ENCODE results near the gene SERPIND1.

The SERPIND1 gene

DNA sequence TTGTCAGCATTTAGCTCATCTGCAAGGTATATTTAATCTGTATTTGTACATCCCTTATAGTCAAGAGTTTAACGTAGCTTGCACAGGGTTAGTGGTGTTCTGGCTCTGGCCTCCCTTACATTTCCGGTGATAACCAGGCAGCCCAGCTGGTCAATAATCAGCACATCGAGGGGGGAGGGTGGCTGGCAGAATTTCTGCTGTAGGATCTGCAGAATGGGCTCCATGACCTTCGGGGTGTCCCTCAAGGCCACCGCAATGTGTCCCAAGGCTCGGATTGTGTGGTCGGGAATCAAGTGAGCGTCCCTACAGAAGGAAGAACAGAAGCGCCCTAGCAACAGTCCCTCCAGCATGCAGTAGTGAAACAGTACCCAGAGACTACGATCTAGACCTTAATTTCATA is 25.1 kb downstream of the SERPIND1 start (continued):
- TF ChIP-seq BACH2 (CRISPR knock-in tag; IDR thresholded peaks at IDR 0.05; ENCODE audit: borderline replicate concordance) (no peak), ARNTL (CRISPR knock-in tag; IDR thresholded peaks at IDR 0.05; ENCODE audit: borderline replicate concordance, low read depth) (no peak), ESRRG (CRISPR knock-in tag; IDR thresholded peaks at IDR 0.05) (no peak), RARB (CRISPR knock-in tag; IDR thresholded peaks at IDR 0.05) (no peak)
- TF ChIP-seq, protein P1, sequence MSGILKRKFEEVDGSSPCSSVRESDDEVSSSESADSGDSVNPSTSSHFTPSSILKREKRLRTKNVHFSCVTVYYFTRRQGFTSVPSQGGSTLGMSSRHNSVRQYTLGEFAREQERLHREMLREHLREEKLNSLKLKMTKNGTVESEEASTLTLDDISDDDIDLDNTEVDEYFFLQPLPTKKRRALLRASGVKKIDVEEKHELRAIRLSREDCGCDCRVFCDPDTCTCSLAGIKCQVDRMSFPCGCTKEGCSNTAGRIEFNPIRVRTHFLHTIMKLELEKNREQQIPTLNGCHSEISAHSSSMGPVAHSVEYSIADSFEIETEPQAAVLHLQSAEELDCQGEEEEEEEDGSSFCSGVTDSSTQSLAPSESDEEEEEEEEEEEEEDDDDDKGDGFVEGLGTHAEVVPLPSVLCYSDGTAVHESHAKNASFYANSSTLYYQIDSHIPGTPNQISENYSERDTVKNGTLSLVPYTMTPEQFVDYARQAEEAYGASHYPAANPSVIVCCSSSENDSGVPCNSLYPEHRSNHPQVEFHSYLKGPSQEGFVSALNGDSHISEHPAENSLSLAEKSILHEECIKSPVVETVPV (CRISPR knock-in tag; IDR thresholded peaks at IDR 0.05): no peak

DNA sequence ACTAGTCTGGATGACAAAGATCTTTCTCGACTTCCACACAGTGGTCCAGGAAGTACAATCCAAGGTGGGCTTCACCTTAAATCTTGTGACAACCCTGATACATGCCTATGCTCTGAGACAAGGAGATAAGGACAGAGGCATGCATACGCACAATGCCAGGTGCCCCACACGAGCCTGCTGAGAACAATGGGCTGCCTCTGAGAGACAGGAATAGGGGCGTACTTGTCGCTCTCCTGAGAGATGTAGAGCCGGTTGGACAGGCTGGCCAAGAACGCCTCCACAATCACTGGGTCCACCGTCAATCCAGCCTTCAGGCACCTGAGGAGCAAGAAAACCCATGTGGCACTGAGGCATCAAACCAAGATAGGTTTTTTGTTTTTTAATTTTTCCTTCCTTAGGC is 25.5 kb downstream of the SERPIND1 start:
- TF ChIP-seq SNAI2 (CRISPR knock-in tag; IDR thresholded peaks at IDR 0.05) (no peak), ZFP30 (CRISPR knock-in tag; IDR thresholded peaks at IDR 0.05) (no peak), RARB (CRISPR knock-in tag; IDR thresholded peaks at IDR 0.05) (no peak), TCF4 (CRISPR knock-in tag; IDR thresholded peaks at IDR 0.05; ENCODE audit: borderline replicate concordance) (no peak), ISL1 (CRISPR knock-in tag; IDR thresholded peaks at IDR 0.05) (no peak), ZFP3 (CRISPR knock-in tag; IDR thresholded peaks at IDR 0.05) (no peak), ARNTL (CRISPR knock-in tag; IDR thresholded peaks at IDR 0.05; ENCODE audit: borderline replicate concordance, low read depth) (no peak), ZNF8 (CRISPR knock-in tag; IDR thresholded peaks at IDR 0.05) (no peak)
- ATAC-seq: no peak

DNA sequence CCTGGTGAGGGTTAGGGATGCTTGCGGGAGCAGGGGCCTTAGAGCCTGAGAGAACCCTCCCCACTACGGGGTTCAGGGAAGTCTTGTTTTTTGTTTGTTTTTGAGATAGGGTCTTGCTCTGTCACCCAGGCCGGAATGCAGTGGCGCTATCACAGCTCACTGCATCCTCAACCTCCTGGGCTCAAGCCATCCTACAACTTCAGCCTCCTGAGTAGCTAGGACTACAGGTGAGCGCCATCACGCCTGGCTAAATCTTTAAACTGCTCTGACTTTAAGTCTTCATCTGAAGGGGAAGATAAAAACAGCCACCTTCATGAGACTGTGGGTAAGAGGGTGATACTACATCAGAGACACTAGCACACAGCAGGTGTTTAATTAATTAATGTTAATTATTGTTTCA is 28.5 kb downstream of the SERPIND1 start:
- no peak for ATAC-seq
- TF ChIP-seq CSDC2 (CRISPR knock-in tag; IDR thresholded peaks at IDR 0.05) (no peak), ZFP30 (CRISPR knock-in tag; IDR thresholded peaks at IDR 0.05) (no peak), TOX (CRISPR knock-in tag; IDR thresholded peaks at IDR 0.05; ENCODE audit: borderline replicate concordance) (no peak), ARNTL (CRISPR knock-in tag; IDR thresholded peaks at IDR 0.05; ENCODE audit: borderline replicate concordance, low read depth) (no peak)
- TF ChIP-seq, protein P1 (CRISPR knock-in tag; IDR thresholded peaks at IDR 0.05): no peak

DNA sequence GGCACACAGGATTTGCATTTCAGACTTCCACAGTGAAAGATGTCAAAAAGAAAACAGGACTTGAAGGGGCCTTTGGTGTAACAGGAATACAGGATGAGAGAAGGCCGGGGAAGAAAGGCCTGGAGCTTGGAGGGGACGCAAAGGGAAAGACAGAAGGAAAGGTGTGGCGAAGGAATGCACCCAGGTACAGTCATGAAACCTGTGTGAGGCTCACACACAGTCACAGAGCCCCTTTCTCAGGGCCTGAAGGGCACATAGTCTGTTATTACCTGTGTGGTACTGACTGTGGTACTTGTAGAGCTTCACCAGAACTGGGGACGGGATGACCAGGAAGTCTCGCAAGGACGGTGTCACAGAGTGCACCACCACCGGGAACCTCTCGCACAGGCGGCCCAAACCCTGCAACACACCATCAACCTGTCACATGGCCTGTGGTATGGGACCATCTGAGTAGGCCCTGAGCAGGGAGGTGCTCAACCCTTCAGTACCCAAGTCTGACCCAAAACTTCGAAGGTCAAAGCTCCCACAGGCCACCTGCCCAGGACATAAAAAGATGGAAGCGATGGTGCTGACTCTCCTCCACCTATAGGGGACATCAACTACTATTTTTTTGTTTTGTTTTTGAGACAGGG is 29.1 kb downstream of the SERPIND1 start:
- TF ChIP-seq ZFP30 (CRISPR knock-in tag; IDR thresholded peaks at IDR 0.05) (no peak), TCF4 (CRISPR knock-in tag; IDR thresholded peaks at IDR 0.05; ENCODE audit: borderline replicate concordance) (no peak), BACH2 (CRISPR knock-in tag; IDR thresholded peaks at IDR 0.05; ENCODE audit: borderline replicate concordance) (no peak), TOX (CRISPR knock-in tag; IDR thresholded peaks at IDR 0.05; ENCODE audit: borderline replicate concordance) (no peak), GLIS3 (CRISPR knock-in tag; IDR thresholded peaks at IDR 0.05) (no peak), CSDC2 (CRISPR knock-in tag; IDR thresholded peaks at IDR 0.05) (no peak), PPARA (CRISPR knock-in tag; IDR thresholded peaks at IDR 0.05; ENCODE audit: borderline replicate concordance) (no peak), ESRRG (CRISPR knock-in tag; IDR thresholded peaks at IDR 0.05) (no peak), RARB (CRISPR knock-in tag; IDR thresholded peaks at IDR 0.05) (no peak), ZFP3 (CRISPR knock-in tag; IDR thresholded peaks at IDR 0.05) (no peak), ARNTL (CRISPR knock-in tag; IDR thresholded peaks at IDR 0.05; ENCODE audit: borderline replicate concordance, low read depth) (no peak), ISL1 (CRISPR knock-in tag; IDR thresholded peaks at IDR 0.05) (no peak), ZNF70 (CRISPR knock-in tag; IDR thresholded peaks at IDR 0.05) (no peak), ZNF565 (CRISPR knock-in tag; conservative IDR thresholded peaks at IDR 0.05; ENCODE audit: low read depth) (no peak)
- TF ChIP-seq, protein P1 (CRISPR knock-in tag; IDR thresholded peaks at IDR 0.05): no peak
- TF ChIP-seq, protein P2, sequence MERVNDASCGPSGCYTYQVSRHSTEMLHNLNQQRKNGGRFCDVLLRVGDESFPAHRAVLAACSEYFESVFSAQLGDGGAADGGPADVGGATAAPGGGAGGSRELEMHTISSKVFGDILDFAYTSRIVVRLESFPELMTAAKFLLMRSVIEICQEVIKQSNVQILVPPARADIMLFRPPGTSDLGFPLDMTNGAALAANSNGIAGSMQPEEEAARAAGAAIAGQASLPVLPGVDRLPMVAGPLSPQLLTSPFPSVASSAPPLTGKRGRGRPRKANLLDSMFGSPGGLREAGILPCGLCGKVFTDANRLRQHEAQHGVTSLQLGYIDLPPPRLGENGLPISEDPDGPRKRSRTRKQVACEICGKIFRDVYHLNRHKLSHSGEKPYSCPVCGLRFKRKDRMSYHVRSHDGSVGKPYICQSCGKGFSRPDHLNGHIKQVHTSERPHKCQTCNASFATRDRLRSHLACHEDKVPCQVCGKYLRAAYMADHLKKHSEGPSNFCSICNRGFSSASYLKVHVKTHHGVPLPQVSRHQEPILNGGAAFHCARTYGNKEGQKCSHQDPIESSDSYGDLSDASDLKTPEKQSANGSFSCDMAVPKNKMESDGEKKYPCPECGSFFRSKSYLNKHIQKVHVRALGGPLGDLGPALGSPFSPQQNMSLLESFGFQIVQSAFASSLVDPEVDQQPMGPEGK (CRISPR knock-in tag; IDR thresholded peaks at IDR 0.05; ENCODE audit: borderline replicate concordance): no peak
- TF ChIP-seq, protein P3, sequence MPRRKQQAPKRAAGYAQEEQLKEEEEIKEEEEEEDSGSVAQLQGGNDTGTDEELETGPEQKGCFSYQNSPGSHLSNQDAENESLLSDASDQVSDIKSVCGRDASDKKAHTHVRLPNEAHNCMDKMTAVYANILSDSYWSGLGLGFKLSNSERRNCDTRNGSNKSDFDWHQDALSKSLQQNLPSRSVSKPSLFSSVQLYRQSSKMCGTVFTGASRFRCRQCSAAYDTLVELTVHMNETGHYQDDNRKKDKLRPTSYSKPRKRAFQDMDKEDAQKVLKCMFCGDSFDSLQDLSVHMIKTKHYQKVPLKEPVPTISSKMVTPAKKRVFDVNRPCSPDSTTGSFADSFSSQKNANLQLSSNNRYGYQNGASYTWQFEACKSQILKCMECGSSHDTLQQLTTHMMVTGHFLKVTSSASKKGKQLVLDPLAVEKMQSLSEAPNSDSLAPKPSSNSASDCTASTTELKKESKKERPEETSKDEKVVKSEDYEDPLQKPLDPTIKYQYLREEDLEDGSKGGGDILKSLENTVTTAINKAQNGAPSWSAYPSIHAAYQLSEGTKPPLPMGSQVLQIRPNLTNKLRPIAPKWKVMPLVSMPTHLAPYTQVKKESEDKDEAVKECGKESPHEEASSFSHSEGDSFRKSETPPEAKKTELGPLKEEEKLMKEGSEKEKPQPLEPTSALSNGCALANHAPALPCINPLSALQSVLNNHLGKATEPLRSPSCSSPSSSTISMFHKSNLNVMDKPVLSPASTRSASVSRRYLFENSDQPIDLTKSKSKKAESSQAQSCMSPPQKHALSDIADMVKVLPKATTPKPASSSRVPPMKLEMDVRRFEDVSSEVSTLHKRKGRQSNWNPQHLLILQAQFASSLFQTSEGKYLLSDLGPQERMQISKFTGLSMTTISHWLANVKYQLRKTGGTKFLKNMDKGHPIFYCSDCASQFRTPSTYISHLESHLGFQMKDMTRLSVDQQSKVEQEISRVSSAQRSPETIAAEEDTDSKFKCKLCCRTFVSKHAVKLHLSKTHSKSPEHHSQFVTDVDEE (CRISPR knock-in tag; IDR thresholded peaks at IDR 0.05): no peak
- TF ChIP-seq, protein P4, sequence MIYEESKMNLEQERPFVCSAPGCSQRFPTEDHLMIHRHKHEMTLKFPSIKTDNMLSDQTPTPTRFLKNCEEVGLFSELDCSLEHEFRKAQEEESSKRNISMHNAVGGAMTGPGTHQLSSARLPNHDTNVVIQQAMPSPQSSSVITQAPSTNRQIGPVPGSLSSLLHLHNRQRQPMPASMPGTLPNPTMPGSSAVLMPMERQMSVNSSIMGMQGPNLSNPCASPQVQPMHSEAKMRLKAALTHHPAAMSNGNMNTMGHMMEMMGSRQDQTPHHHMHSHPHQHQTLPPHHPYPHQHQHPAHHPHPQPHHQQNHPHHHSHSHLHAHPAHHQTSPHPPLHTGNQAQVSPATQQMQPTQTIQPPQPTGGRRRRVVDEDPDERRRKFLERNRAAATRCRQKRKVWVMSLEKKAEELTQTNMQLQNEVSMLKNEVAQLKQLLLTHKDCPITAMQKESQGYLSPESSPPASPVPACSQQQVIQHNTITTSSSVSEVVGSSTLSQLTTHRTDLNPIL (CRISPR knock-in tag; IDR thresholded peaks at IDR 0.05; ENCODE audit: low read depth): no peak
- ATAC-seq: no peak
